Thymus (tissue), 11 donors: Measurements from ENCODE around the gene GPAT2. TPM values are rescaled to one million over a fixed set of nuclear protein-coding genes. Genes with fewer than 3 reads are reported as not detected.
"Not testable (repeated sequence)": the region's sequence is repeated elsewhere in the genome, so short reads cannot be mapped to it uniquely, and the experiment has no call there.

Experiments
- DNase-seq, 9 donors: peaks; one replicate each; pipeline ENCODE4 v3.0.0-alpha.2; 2013; ENCODE audit warnings: low spot score in 9 of 9, low read depth in 6 of 9, missing footprints in 1 of 9
- H3K27ac ChIP-seq, 2 donors: one replicate each; pipeline ENCODE4 v1.5.1; 2013; ENCODE audit warnings: control low read depth in 1 of 2, low read depth in 1 of 2, low read length in 1 of 2, mild to moderate bottlenecking in 1 of 2, moderate library complexity in 1 of 2
- H3K27me3 ChIP-seq, 2 donors: one replicate each; pipeline ENCODE4 v1.5.1; 2013; ENCODE audit warnings: low read length in 1 of 2; ENCODE audit not compliant: control insufficient read depth in 2 of 2, insufficient read depth in 1 of 2
- H3K36me3 ChIP-seq, 2 donors: one replicate each; pipeline ENCODE4 v1.5.1; 2013; ENCODE audit warnings: low read length in 1 of 2, mild to moderate bottlenecking in 1 of 2, moderate library complexity in 1 of 2; ENCODE audit not compliant: control insufficient read depth in 2 of 2, insufficient read depth in 2 of 2
- H3K4me1 ChIP-seq, 2 donors: one replicate each; pipeline ENCODE4 v1.5.1; 2013; ENCODE audit warnings: low read length in 2 of 2; ENCODE audit not compliant: control insufficient read depth in 2 of 2, insufficient read depth in 2 of 2
- H3K4me3 ChIP-seq, 2 donors: one replicate each; pipeline ENCODE4 v1.5.1; 2013; ENCODE audit warnings: low read length in 2 of 2, control low read depth in 1 of 2, mild to moderate bottlenecking in 1 of 2
- H3K9me3 ChIP-seq, 2 donors: one replicate each; pipeline ENCODE4 v1.5.1; 2013; ENCODE audit warnings: low read length in 1 of 2, mild to moderate bottlenecking in 1 of 2; ENCODE audit not compliant: control insufficient read depth in 2 of 2, insufficient read depth in 1 of 2
- WGBS: extraction: QIAGEN DNeasy Blood & Tissue Kit; methylation state at CpG from one replicate; pipeline ENCODE4 v1.1.7; 2013; 5-methylcytosine and 5-hydroxymethylcytosine counted together
- polyA plus RNA-seq: library from polyadenylated mRNA; stranded (reverse); fragments of 200-250 nt; gene quantifications from one replicate; pipeline ENCODE4 v1.2.3, GENCODE V29; 2013
- total RNA-seq: library from RNA; stranded (reverse); fragments of 120-200 nt; gene quantifications from one replicate; pipeline ENCODE4 v1.2.4, GENCODE V29; 2013
- donor health status: healthy.

The GPAT2 gene
- total and polyA plus RNA-seq, 2 donors, result 0.38 to 3.4 TPM

- H3K27ac ChIP-seq, result peak overlapping the region; percentile 81 to 84
- DNase-seq, result peak; percentile 8 to 63 (median 25)
Measured at GRCh38 chr2:95992520-95993272, 42.0 kb downstream of the GPAT2 start.

GRCh38 chr2:95992102-95992501 lies 42.6 kb downstream of the GPAT2 start:
- H3K9me3 ChIP-seq, DNase-seq, H3K4me1 ChIP-seq, H3K36me3 ChIP-seq, H3K27me3 ChIP-seq: not testable (repeated sequence)
- H3K4me3 ChIP-seq, result peak overlapping the region; percentile 26 to 59
- peak overlapping the region; percentile 75 to 81 for H3K27ac ChIP-seq
- WGBS, result 0% methylated on average over 14 of the region's 39 CpGs

More at GRCh38 chr2:95992520-95993272, 42.0 kb downstream of the GPAT2 start:
- not testable (repeated sequence) for H3K4me1 ChIP-seq, H3K36me3 ChIP-seq, H3K9me3 ChIP-seq, H3K27me3 ChIP-seq
- H3K4me3 ChIP-seq, result peak overlapping the region; percentile 59
- 5% methylated on average over 34 of the region's 34 CpGs for WGBS

DNA sequence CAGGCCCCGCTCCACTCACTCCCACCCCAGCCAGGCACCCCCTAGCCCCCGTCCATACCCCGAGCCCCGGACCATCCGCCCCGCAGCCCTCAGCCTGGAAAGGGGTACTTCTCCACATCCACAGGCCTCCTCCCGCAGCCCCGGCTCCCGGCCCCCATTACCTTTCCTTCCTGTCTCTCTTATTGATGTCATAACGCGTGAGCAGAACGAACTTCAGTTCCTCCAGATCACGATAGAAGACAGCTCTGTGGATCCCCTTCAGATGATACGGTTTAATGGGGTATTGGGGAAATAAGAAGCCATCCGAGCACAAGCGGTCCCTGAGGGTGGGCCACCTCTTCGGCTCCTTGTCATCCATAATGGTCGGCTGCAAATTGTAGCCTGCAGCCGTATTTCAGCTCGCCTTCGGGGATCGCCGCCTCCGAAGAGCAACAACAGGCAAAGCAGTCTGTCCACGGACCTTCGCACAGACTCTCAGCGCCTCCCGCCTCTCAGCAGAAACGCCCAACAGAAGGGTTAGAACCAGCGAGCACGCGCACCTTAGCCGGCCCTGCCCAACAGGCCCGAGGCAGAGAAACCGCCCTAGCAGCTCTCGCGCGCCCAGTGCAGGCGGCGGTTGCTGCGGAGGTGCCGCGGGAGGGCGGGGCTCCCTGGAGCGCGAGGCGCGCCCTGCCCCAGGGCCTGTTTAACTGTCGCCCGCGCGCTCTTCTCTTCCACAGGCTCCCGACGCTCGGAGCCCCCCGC lies 43.2 kb downstream of the GPAT2 start, which contains the start of gene ANKRD36C:
Gene ANKRD36C (minus strand): TSS at position 474 of the 744 bp plus-strand sequence. CDS start 116 bp downstream, at position 358.
- H3K36me3 ChIP-seq, H3K4me1 ChIP-seq, H3K27me3 ChIP-seq, H3K9me3 ChIP-seq: not testable (repeated sequence)
- Histone ChIP-seq H3K27ac (peak within 1 kb of the TSS; percentile 93 to 95), H3K4me3 (peak within 1 kb of the TSS; percentile 59 to 70)
- peak; percentile 9 to 78 (median 45) for DNase-seq
- WGBS, result 2% methylated on average over 32 of the region's 56 CpGs

DNA sequence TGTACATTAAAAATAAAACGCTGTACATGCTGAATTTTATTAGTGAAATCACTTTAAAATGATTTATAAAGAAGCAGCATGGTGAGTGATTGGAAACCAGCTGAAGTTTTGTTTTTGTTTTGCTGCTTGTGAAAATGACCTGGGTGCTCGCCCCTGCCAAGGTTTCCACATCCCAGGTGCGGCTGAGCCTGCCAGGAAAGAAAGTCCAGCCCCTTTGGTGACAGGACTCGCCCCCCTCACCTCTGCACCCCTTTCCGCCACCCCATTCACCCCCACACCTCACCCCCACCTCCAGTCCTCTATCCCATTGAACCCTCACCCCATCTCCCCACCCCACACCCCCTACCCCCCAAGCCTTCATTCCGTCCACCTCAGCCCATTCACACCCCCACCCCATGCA lies 43.8 kb downstream of the GPAT2 start:
- WGBS, result 5% methylated on average over 6 of the region's 6 CpGs
- H3K36me3 ChIP-seq, H3K27ac ChIP-seq, H3K27me3 ChIP-seq, H3K4me1 ChIP-seq, H3K9me3 ChIP-seq: not testable (repeated sequence)
- peak in 1 of 9 donors; percentile 7 for DNase-seq
- H3K4me3 ChIP-seq, result peak overlapping the region in 1 of 2 donors; percentile 27

Other genes with a start within 250 kb of the GPAT2 start
- gene ANKRD36C, start 43.1 kb downstream of the GPAT2 start, total RNA-seq, result 40.9 TPM
- gene ANKRD36C, start 43.1 kb downstream of the GPAT2 start, polyA plus RNA-seq, result 5.2 TPM
- 0.28 TPM for gene ADRA2B, start 81.7 kb upstream of the GPAT2 start, total RNA-seq
- 0.52 TPM for gene ADRA2B, start 81.7 kb upstream of the GPAT2 start, polyA plus RNA-seq
- gene ASTL, start 103.6 kb upstream of the GPAT2 start, total RNA-seq, result 0.42 TPM
- 2.9 TPM for gene ASTL, start 103.6 kb upstream of the GPAT2 start, polyA plus RNA-seq
- 60.0 TPM for gene DUSP2, start 110.5 kb upstream of the GPAT2 start, total RNA-seq
- gene DUSP2, start 110.5 kb upstream of the GPAT2 start, polyA plus RNA-seq, result 208 TPM
- gene STARD7, start 173.9 kb upstream of the GPAT2 start, total RNA-seq, result 94.5 TPM
- gene STARD7, start 173.9 kb upstream of the GPAT2 start, polyA plus RNA-seq, result 69.5 TPM
- 6.9 TPM for gene TMEM127, start 231.1 kb upstream of the GPAT2 start, total RNA-seq
- 13.7 TPM for gene TMEM127, start 231.1 kb upstream of the GPAT2 start, polyA plus RNA-seq
- 51.3 TPM for gene CIAO1, start 231.3 kb upstream of the GPAT2 start, total RNA-seq
- 38.6 TPM for gene CIAO1, start 231.3 kb upstream of the GPAT2 start, polyA plus RNA-seq